NCI-H2107 treated with DMSO at 0.1 percent for 48 hours (cell line): ENCODE data around the gene BRD7.

Experiments used
- DNase-seq: peaks from one replicate; lab custom pipeline; 2025; ENCODE audit not compliant: unreplicated experiment; lab: John Stamatoyannopoulos, UW

BRD7 gene

DNA sequence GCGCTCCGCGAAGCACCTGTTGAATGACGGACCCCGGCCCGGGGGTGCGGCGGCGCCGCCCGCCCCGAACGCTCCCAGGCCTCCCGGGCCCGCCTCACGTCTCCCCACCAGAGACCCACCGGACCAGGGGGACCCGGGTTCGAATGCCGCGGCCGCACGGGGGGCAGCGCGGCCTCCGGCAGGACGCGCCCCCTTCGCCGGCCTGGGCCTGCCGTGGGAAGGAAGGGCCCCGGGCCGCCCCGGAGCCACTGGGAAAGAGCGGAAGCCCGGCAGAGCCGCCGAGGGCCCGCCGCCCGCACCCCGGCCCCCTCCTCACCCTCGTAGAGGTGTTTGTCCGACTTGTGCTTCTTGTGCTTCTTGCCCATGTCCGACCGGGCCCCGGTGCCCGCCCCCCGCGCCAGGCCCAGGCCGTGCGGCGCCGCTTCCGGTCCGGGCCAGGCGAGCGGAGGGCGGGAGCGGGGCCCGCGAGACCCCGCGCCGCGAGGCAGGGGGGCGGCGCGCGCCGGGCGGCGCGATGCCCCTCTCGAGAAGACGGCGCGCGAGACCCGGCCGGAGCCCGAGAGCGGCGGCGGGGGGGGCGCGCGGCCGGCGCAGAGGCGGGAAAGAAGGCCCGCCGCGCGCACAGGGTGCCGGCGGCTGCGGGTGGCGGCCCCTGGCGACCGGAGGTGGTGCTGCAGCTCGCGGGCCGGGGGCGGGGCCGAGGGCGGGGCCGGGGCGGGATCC is at the start of gene BRD7:
TSS of gene BRD7 (minus strand) at position 579 of the 723 bp plus-strand sequence. CDS start at position 365, 214 bp downstream.
- no peak for DNase-seq

DNA sequence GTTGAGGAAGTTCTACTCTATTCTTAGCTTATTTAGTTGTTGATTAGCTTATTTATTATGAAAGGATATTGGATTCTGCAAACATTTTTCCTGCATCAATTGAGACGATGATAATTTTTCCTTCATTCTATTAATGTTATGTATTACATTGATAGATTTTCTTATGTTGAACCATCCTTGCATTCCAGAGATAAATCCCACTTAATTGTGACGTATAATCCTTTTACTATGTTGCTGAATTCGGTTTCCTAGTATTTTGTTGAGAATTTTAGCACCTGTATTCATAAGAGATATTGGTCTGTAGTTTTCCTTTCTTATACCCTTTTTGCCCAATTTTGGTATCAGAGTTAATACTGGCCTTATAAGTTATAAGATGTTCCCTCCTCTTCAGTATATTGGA is 47.6 kb upstream of the BRD7 start:
- DNase-seq, result no peak

DNA sequence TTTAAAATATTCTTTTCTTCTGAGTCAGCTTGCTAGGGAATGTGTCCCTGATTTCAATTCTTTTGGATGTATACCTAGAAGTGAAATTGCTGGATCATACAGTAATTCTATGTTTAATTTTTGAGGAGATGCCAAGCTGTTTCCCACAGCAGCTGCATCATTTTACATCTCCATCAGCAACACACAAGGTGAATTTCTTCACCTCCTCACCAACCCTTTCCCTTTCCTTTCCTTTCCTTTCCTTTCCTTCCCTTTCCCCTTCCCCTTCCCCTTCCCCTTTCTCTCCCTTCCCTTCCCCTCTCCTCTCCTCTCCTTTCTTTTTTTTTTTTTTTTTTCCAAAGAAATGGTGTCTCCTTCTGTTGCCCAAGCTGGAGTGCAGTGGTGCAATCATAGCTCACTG is 45.4 kb upstream of the BRD7 start:
- DNase-seq, result no peak

DNA sequence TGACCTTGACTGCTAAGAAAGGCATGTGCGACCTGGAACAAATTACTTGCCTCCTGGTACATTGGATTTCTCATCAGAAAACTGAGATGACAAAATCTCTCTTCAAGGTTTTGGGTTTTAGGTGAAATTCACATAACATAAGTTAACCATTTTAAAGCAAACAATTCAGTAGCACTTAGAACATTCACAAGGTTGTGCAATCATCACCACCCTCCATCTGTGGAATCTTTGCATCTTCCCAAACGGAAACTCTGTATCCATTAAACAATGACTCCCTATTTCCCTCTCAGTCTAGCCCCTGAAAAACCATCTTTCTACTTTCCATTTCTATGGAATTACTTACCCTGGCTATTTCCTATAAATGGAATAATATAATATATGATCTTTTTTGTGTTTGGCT is 42.2 kb upstream of the BRD7 start:
- DNase-seq, result no peak

DNA sequence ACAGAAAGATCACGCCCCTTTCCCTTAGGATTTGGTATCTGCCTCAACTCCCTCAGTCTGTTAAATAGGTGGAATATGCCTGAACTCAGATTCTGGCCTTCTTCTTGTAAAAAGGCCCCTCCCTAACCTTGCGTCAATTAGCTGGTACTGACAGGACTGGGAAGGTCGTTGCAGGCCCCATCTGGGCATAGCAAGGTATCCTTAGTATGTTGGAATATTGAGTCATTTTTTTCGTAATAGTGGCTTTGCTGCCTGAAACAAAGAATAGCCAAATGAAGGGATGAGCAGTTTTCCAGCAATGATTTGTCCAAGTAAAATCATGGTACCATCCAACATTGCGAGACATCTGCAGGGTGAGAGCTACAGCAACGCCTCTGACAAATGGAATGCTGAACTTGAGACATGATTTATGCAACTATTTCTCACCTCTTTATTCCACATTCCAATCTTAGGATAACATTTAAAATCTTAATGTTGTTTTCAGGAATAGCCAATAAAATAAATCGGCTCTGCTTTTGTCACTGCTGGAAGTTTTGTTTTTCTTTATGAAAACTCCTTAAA is 39.3 kb upstream of the BRD7 start:
- DNase-seq, result no peak

DNA sequence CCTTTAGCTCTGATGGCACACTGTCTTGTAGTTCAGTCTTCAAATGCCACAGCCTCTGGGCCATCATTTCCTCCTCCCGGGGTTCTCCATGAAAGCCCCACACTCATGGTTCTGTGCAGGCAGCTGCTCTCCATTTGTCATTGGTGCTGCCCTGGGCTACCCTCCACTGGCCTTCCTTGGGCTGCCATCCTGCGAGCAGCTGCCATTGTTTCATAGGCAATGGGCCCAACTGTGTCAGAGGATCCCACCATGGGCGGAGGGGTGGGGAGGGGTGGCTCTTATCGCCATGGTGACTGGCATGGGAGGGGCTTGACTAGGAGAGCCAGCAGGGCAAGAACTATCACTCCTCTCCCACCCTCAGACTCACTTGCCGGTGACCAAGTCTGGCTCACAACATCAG is 38.6 kb upstream of the BRD7 start:
- DNase-seq, result no peak

DNA sequence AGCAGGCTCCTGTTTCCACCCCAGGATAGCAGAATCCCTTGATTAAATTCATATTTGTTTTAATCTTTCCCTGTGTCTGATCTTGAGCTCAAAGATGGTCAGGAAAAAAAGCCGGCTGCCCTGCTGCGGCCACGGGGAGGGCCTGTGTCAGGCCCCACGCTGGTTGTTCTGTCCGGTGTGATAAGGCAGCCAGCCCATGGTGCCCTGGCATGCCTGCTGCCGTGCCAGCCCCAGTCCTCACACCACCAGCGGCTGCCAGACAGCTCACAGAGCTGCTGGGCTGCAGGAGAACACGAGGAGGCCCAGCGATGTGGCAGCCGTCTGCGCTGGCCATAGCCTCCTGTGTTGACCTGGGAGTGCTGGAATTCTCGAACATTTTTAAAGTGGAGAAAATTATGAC is 34.7 kb upstream of the BRD7 start:
- no peak for DNase-seq

DNA sequence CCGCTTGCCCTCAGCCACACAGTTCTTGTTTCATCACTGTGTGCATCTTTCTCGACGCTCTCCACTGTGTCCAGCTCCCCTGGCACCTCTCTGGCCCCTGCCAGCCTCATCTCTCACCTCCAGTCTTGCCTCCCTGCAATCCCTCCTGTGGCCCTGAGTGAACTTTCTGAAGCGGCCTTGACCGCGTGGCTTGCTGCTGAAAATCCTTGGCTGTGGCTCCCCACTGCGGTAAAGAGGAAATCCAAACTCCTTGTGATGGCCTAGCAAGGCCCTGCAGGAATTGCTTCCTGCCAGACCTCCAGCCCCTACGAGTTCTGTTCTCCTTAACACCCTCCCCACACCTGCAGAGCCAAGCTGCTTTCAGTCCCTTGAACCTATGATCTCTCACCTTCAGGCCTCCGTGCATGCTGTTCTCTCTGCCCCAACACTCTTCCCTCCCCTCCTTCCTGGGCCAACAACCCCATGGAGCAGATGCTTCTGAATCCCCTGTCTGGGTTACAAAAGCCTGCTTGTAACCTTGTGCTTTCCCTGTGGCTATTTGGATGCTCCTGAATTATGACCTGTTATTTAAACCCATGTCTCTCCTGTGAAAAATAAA is 33.6 kb upstream of the BRD7 start:
- no peak for DNase-seq

DNA sequence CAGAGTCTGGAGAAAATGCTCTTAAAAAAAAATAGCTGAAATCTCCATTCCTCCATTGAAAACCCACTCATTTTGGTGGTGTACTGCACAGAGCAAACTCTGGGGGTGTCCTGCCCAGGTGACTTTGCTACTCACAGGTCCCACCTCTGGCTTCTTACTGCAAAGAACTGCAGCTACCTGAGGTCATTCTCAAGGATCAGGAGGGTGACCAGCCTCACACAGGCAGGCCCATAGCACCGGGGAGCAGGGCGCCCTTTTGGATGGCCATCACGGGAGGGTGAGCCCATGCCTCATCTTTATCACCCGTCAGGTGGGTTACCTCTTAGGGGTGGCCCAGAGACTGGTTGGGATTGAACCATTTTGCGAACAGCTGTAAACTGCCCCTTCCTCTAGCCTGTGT is 32.6 kb upstream of the BRD7 start:
- no peak for DNase-seq

DNA sequence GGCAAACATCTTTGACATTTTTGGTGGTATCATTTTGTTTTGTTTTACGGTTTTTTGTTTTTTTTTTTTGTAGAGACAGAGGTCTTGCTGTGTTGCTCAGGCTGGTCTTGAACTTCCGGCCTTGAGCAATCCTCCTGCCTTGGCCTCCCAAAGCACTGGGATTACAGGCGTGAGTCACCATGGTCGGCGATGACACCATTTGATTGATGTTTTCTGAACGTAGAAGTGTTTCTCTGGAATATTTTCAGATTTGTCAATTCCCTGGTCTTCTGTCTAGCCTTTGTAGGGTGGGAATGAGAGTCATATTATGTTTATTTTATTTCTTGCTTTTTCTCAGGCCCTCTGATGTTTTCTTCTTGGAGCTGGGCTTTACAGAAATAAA is 32.2 kb upstream of the BRD7 start:
- no peak for DNase-seq

DNA sequence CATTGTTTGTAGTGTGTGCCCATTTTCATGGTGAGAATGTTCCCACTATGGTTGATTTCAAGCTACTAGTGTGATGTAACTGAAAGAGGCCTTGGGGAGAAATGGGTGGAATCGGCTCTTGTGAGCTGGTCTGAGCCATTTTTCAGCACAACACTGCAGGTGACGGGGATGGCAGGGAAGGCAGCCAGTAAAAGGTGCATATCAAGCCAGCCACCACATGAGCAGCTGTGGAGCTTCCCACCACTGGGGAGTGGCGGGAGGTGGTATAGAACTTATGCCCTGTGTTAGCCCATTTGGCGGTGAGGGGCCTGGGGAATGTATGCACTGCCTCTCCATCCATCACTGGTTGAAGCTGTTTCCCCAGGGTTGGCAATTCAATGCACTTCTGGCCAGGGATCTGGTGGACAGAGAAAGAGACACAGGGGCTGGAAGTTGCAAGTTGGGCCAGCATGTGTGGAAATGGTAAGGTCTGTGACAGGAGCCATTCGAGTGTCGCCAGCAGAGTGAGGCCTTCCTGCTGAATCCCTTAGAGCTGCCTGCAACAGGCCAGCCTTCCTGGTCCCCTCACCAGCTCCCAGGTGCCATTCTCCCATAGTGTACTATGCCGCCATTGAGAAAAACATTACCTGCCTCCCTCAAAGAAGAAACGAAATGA is 31.7 kb upstream of the BRD7 start:
- no peak for DNase-seq

DNA sequence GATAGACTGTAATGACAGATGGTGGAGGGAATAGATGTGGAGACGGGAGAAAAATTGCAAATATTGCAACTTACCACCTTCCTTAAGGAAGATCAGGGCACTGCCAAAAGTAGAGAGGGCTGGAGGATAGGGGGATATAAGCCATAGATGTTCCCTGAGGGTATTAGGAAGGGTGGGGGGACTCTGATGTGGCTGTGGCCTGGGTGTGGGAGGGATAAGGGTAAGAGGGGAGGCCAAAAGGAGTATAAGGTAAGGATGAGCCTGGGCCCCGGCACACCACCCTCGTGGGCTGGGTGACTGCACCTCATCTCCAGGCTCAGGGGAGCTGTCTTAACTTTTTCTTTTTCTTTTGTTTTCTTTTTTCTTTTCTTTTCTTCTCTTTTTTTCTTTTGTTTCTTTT is 30.6 kb upstream of the BRD7 start:
- DNase-seq, result no peak

DNA sequence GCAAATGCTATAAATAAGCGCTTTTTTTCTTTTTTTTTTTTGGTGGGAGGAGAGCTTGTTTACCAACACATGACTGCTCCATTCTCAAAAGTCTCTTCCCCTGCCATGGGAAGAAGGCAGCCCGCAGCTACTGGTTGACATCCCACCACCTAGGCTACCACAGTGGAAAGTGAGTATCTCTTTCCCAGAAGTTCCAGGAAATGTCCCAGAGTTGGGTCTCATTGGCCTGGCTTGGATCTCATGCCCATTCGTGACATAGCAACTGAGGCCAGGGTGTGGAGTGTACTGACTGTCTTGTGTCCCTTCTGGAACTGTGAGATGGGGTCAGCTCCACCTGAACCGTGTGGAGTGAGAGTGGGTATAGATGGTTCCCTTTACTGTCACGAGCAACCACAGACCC is 29.5 kb upstream of the BRD7 start:
- no peak for DNase-seq

DNA sequence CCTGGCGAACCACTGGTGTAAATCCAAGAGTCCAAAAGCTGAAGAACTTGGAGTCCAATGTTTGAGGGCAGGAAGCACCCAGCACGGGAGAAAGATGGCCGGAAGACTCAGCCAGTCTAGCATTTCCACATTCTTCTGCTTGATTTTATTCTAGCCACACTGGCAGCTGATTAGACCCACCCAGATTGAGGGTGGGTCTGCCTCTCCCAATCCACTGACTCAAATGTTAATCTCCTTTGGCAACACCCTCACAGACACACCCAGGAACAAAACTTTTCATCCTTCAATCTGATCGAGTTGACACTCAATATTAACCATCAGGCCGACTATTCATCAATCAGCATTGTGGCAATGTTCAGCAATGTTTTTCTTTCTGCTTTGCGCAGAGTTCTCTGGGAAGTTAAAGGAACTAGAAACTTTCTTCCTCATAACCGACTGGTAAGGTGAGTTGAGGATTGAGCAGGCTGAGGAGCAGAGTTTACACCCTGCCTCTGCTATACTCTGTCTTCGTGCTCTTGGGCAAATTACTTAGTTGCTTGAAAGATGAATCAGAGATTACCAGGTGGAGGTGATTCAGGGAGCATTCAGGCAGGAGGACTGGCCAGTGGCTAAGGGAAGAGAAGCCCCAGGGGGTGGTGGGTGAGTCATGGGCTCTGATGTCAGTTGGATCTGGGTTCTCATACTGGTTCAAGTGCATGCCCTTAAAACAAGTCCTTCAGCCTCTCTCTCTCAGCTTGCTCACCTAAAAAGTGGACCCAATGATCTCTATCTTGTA is 28.2 kb upstream of the BRD7 start:
- DNase-seq, result no peak

DNA sequence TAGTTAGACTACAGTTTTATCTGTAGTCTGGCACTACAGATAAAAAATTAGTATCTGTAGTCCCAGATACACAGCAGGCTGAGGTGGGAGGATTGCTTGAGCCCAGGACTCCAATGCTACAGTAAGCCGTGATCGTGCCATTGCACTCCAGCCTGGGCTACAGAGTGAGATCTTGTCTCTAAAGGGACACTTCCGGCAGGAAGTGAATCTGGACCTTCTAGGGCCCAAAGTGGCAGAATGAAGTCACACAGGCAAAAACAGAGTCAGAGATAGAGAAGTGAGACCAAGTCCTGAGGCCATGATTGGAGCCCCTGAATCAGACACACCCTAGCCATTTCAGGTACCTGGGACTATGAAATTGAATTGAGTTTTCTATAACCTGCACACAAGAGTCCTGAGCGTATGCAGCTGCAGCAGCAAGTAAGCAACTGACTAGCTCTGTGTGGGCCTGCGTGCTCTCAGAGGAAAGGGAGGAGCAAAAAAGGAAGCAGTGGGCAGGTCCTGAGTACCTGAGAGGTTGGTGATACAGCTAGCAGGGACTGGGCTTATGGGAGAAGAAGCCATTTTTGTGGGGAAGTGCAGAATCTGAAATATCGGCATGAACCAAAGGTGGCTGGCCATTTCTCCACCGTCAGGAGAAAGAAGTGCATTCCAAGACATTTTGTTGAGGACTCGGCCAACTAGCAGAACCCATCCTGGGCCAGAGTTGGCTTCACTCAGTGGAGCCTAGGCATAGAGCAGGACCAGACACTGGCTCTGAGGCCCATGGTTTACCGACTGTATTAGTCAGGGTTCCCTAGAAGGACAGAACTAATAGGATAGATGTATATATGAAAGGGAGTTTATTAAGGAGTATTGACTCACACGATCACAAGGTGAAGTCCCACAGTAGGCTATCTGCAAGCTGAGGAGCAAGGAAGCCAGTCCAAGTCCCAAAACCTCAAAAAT is 27.2 kb upstream of the BRD7 start:
- DNase-seq, result no peak

DNA sequence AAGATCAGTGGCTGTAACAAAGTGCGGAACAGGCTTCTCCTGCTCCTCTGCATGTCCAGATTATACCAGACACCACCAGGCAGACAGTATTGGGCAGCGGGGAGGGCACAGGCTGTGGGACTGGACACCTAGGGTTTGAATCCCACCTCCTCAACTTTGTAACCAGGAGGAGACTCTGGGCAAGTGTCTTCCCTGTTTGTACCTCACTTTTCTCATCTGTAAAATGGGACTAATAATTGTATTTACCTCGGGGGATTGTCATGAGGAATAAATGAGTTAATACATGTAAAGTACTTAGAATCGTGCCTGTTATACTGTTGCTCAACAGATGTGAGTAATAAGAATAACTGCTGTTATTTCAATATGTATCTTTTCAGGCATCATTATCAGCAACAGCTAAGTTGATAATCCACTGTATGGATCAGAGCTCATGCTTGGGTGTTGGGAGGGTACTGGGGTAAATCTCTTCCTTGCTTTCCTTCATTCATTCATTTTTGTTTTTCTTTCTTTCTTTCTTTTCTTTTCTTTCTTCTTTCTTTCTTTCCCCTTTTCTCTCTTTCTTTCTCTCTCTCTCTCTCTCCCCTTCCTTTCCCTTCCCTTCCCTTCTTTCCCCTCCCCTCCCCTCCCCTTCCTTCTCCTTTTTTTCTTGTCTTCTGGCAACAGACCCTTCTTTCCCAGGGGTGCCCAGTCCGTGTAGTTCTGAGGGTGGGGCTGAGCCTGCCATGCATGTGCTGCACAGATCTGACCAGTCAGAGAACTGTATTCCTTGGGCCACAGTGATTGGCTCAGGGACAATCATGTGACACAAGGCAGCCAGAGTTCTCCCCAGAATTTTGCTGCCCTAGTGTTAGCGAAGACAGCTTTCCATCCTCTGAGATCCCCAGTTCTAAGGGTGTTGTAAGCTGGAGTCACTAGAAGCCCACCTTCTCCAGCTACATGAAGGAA is 25.3 kb upstream of the BRD7 start:
- no peak for DNase-seq

DNA sequence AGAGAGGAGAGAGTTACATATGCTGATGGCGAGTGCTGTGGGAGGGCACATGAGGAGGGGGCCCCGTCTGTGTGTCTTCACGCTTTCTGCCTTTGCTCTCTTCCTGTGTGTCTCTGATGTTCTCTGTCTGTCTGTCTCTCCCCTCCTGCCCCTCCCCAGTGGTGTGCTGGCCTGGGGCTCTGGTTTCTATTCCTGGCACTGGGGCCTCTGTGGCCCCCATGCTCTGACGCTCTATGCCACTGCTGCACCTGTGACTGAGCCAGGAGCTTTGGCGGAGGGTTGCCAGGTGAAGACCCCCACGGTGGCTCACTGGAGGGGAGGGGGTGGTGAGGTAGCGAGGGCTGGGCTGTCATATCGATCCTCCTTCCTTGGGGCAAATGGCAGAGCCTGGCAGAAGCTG is 24.6 kb upstream of the BRD7 start:
- no peak for DNase-seq

DNA sequence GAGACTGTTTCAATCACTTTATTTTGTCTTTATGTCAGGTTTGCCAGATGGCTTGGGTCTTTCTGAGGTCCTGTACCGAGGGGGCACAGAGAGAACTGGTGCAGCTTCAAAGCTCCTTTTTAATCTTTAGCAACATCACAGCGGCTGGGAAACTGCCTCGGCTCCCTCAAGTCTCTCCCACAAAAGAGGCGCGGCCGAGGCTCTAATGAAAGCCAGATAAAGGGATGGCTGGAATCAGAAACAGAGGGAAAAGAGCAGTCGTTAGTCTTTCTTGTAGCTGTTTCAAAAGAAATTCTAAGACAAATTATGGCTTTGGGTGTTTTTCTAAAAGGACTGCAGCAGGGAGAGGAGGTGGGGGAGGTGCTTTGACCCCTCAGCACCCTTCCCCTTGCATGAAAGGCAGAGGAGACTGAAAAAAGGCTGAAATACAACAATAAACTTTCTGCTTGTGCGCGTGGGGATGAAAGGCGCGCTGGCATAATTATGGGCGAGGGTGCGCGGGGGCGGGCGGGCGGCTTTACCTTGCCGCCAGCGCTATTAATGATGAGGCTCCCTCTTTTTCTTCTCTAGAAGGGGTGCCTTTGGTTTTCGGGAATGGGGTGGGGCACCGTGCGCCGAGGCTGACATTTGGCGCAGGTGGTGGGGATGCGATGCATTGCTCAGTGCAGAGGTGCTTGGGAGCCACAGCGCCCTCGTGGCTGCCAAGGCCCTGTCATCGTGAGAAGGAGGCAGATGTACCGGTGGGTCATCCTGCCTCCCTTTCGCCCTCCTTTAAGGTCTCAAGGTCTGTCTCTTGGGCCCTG is 22.3 kb upstream of the BRD7 start:
- no peak for DNase-seq
